PC-3 (cell line): Measurements from ENCODE around the gene KNL1. TPM values are rescaled to one million over a fixed set of nuclear protein-coding genes. Genes with fewer than 3 reads are reported as not detected.
"Not testable (repeated sequence)": the region's sequence is repeated elsewhere in the genome, so short reads cannot be mapped to it uniquely, and the experiment has no call there.

Experiments used
- ATAC-seq: fragments of 200-7000 bp; cut with Tn5 transposase; 2 replicates; pipeline ENCODE4 v1.9.1; 2020; ENCODE audit warnings: mild to moderate bottlenecking, moderate library complexity
- BruUV-seq: library from RNA; stranded (reverse); fragments of 400-500 nt; replicated peaks from 2 replicates; lab custom pipeline; 2021; lab: Mats Ljungman, UMichigan
- CTCF ChIA-PET: fragments of 300-600 bp; sonication (Branson Sonifier 250); formaldehyde crosslinking; loops from one replicate; lab custom pipeline; 2022; ENCODE audit warnings: antibody characterized with exemption; lab: Charles Lee
- POLR2A ChIA-PET: fragments of 300-600 bp; sonication (Branson Sonifier 250); formaldehyde crosslinking; loops from one replicate; lab custom pipeline; 2022; ENCODE audit warnings: antibody characterized with exemption; ENCODE audit not compliant: unreplicated experiment; lab: Charles Lee
- DNase-seq: peaks from one replicate; pipeline ENCODE4 v3.0.0-alpha.2; 2015
- H2AFZ ChIP-seq: fragments of 300-600 bp; sonication (generic); 2 replicates; pipeline ENCODE4 v1.6.0; 2016; ENCODE audit warnings: antibody characterized with exemption, low read length
- H3F3A ChIP-seq: fragments of 300-600 bp; sonication (generic); one replicate; pipeline ENCODE4 v1.6.0; 2017; ENCODE audit warnings: antibody characterized with exemption, low read length, control low read depth, mild to moderate bottlenecking; ENCODE audit not compliant: unreplicated experiment
- H3K27ac ChIP-seq: fragments of 300-600 bp; sonication (generic); 2 replicates; pipeline ENCODE4 v1.5.1; 2016; ENCODE audit warnings: mild to moderate bottlenecking, low read length
- H3K27me3 ChIP-seq: fragments of 300-600 bp; sonication (generic); 2 replicates; pipeline ENCODE4 v1.6.1; 2016; ENCODE audit warnings: low read length, mixed read lengths
- H3K36me3 ChIP-seq: fragments of 300-600 bp; sonication (generic); 2 replicates; pipeline ENCODE4 v1.6.1; 2016; ENCODE audit warnings: low read depth, mixed run types, low read length, mixed read lengths
- H3K4me1 ChIP-seq: fragments of 300-600 bp; sonication (generic); 2 replicates; pipeline ENCODE4 v1.5.1; 2016; ENCODE audit warnings: low read length; ENCODE audit not compliant: insufficient read depth
- H3K4me2 ChIP-seq: fragments of 300-600 bp; sonication (generic); 2 replicates; pipeline ENCODE4 v1.6.0; 2016; ENCODE audit warnings: low read length
- H3K4me3 ChIP-seq: fragments of 300-600 bp; sonication (generic); 2 replicates; pipeline ENCODE4 v1.5.1; 2016; ENCODE audit warnings: mild to moderate bottlenecking, low read length, mixed read lengths
- H3K79me2 ChIP-seq: fragments of 300-600 bp; sonication (generic); 2 replicates; pipeline ENCODE4 v1.6.1; 2017; ENCODE audit warnings: low read length, mixed read lengths
- H3K9ac ChIP-seq: fragments of 300-600 bp; sonication (generic); 2 replicates; pipeline ENCODE4 v1.6.0; 2016; ENCODE audit warnings: mild to moderate bottlenecking, low read length
- H3K9me2 ChIP-seq: fragments of 300-600 bp; sonication (generic); replicated peaks from 2 replicates; pipeline ENCODE4 v1.6.1; 2016; ENCODE audit warnings: mixed run types, low read length, mixed read lengths
- H3K9me3 ChIP-seq: fragments of 300-600 bp; sonication (generic); 2 replicates; pipeline ENCODE4 v1.6.1; 2016; ENCODE audit warnings: low read length, mixed read lengths
- H4K20me1 ChIP-seq: fragments of 300-600 bp; sonication (generic); 2 replicates; pipeline ENCODE4 v1.6.1; 2016; ENCODE audit warnings: low read length, mixed read lengths
- EZH2 ChIP-seq: fragments of 300-600 bp; sonication (generic); IDR thresholded peaks from one replicate; pipeline ENCODE4 v1.6.1; 2017; ENCODE audit warnings: antibody characterized with exemption, mild to moderate bottlenecking, low read length; ENCODE audit not compliant: unreplicated experiment
- EZH2phosphoT487 ChIP-seq: fragments of 300-600 bp; sonication (generic); IDR thresholded peaks from 2 replicates; pipeline ENCODE4 v1.6.1; 2018; ENCODE audit warnings: mild to moderate bottlenecking, antibody characterized with exemption, low read length, borderline replicate concordance
- intact Hi-C: fragments of 100-400 bp; cut with micrococcal nuclease; formaldehyde crosslinking; loops from 2 replicates; pipeline ENCODE4 v1.9.0; 2023
- total RNA-seq: library from RNA; depleted of rRNA; stranded (reverse); fragments of >200 nt; gene quantifications from 2 replicates; pipeline ENCODE4 v1.2.3, GENCODE V29; 2014
- TF ChIP-seq, protein P1 (sequence below): fragments of 300-600 bp; sonication (generic); conservative IDR thresholded peaks from 2 replicates; pipeline ENCODE4 v1.5.1; 2017; ENCODE audit warnings: antibody characterized with exemption, low read depth, mild to moderate bottlenecking, low read length

Gene KNL1
- total RNA-seq, 1 experiment from 2014 or later: 33.8 TPM

- intact Hi-C loops: no loop called here
- no peaks in the 10 kb centered on the region for H3K4me1 ChIP-seq
These were observed 15.2 kb upstream of the KNL1 start for GRCh38 chr15:40578892-40579291.

DNA sequence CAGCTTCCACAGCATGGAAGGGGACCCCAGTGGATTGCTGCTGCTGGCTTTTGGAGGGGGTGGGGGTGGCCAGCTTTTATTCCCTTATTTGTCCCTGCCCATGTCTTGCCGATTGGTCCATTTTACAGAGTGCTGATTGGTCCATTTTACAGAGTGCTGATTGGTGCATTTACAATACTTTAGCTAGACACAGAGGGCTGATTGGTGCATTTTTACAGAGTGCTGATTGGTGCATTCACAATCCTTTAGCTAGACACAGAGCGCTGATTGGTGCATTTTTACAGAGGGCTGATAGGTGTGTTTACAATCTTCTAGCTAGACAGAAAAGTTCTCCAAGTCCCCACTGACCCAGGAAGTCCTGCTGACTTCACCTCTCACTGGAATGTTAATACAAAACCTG is 12.3 kb upstream of the KNL1 start:
- BruUV-seq, H3K4me2 ChIP-seq, H2AFZ ChIP-seq, H3K79me2 ChIP-seq, H3K9me2 ChIP-seq, DNase-seq, intact Hi-C loops, H3K36me3 ChIP-seq, H3K27me3 ChIP-seq, H3K4me3 ChIP-seq, ATAC-seq, H3K4me1 ChIP-seq, H3K9me3 ChIP-seq, H4K20me1 ChIP-seq, H3F3A ChIP-seq, H3K9ac ChIP-seq, POLR2A ChIA-PET, H3K27ac ChIP-seq: not testable (repeated sequence)
- CTCF ChIA-PET: interaction anchor here (0.7 kb wide), 1 partner anchor 8 kb away, joined by 3 read pairs; no protein-coding TSS in a partner anchor

More at GRCh38 chr15:40578892-40579291, 15.2 kb upstream of the KNL1 start:
- H2AFZ ChIP-seq: no peak overlapping the region
- H3K9me2 ChIP-seq: no peaks in the 10 kb centered on the region
- DNase-seq (no peak), ATAC-seq (no peak)
- H3K27me3 ChIP-seq: no peaks in the 10 kb centered on the region
- H3K36me3 ChIP-seq: peaks cover 6% of the 10 kb centered on the region
- CTCF ChIA-PET: interaction anchor here (0.6 kb wide), 1 partner anchor 101 kb away, joined by 5 read pairs; no protein-coding TSS in a partner anchor
- no peaks in the 10 kb centered on the region for H3K9me3 ChIP-seq
- no peak overlapping the region for H3K4me2 ChIP-seq
- POLR2A ChIA-PET: no interaction called here
- H3K79me2 ChIP-seq: no peaks in the 10 kb centered on the region
- no peaks in the 10 kb centered on the region for H4K20me1 ChIP-seq
- BruUV-seq: no TSS peak
- no peaks in the 10 kb centered on the region for H3F3A ChIP-seq
- no peak overlapping the region for H3K27ac ChIP-seq
- TF ChIP-seq EZH2: no peak
- TF ChIP-seq EZH2phosphoT487: no peak
- TF ChIP-seq, protein P1, sequence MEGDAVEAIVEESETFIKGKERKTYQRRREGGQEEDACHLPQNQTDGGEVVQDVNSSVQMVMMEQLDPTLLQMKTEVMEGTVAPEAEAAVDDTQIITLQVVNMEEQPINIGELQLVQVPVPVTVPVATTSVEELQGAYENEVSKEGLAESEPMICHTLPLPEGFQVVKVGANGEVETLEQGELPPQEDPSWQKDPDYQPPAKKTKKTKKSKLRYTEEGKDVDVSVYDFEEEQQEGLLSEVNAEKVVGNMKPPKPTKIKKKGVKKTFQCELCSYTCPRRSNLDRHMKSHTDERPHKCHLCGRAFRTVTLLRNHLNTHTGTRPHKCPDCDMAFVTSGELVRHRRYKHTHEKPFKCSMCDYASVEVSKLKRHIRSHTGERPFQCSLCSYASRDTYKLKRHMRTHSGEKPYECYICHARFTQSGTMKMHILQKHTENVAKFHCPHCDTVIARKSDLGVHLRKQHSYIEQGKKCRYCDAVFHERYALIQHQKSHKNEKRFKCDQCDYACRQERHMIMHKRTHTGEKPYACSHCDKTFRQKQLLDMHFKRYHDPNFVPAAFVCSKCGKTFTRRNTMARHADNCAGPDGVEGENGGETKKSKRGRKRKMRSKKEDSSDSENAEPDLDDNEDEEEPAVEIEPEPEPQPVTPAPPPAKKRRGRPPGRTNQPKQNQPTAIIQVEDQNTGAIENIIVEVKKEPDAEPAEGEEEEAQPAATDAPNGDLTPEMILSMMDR: no peak
- no peak overlapping the region for H3K4me3 ChIP-seq
- no peak overlapping the region for H3K9ac ChIP-seq

DNA sequence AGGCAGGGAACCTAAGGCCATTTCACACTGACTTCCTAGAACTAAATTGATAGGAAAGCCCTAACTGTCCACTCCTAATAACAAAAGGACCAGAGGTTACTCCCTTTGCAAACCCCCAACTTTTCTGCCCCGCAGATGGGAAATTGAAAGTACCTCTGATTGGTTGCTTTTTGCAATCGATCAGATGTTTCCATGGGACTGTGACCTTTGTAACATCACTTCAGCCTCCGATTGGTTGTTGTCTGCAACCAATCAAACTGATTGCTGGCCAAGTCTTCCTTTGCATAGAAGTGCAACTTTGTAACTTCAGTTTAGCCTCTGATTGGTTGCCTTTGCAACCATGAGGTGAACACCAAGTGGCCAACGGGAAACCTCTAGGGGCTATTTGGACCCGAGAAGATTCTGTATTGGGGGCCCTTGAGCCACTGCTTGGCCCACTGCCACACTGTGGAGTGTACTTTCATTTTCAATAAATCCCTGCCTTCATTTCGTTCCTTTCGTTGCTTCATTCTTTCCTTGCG is 11.3 kb upstream of the KNL1 start:
- ChIA-PET CTCF (no interaction called here), POLR2A (no interaction called here)
- no TSS peak for BruUV-seq
- no peaks in the 10 kb centered on the region for H3K27me3 ChIP-seq
- no peaks in the 10 kb centered on the region for H3K79me2 ChIP-seq
- no peak overlapping the region for H3K27ac ChIP-seq
- H3K4me2 ChIP-seq: peak overlapping the region; percentile 85
- no peaks in the 10 kb centered on the region for H3K4me1 ChIP-seq
- H4K20me1 ChIP-seq: no peaks in the 10 kb centered on the region
- H3K9ac ChIP-seq: peak overlapping the region; percentile 21; the same call in 1 of the 2 replicates
- no peaks in the 10 kb centered on the region for H3K9me3 ChIP-seq
- peak overlapping the region; percentile 95 for H2AFZ ChIP-seq
- no peaks in the 10 kb centered on the region for H3K36me3 ChIP-seq
- intact Hi-C loops: no loop called here
- no peaks in the 10 kb centered on the region for H3K9me2 ChIP-seq
- no peaks in the 10 kb centered on the region for H3F3A ChIP-seq
- no peak for TF ChIP-seq EZH2
- TF ChIP-seq, protein P1: no peak
- TF ChIP-seq EZH2phosphoT487: no peak
- DNase-seq: peak; percentile 59
- peak overlapping the region; percentile 62 for H3K4me3 ChIP-seq
- peak; percentile 75 for ATAC-seq
